HG03039 (cell line): Measurements from ENCODE around the gene OCA2.

ENCODE experiments used
- ATAC-seq: cut with Tn5 transposase; IDR thresholded peaks from one replicate; pipeline ENCODE4 v1.9.1; 2021; ENCODE audit warnings: mild to moderate bottlenecking, moderate library complexity; ENCODE audit not compliant: unreplicated experiment

The OCA2 gene

GRCh38 chr15:28082891-28083684 is 16.0 kb downstream of the OCA2 start:
- ATAC-seq = no peak

- ATAC-seq = no peak
Measured at GRCh38 chr15:28081594-28081993, 17.5 kb downstream of the OCA2 start.

DNA sequence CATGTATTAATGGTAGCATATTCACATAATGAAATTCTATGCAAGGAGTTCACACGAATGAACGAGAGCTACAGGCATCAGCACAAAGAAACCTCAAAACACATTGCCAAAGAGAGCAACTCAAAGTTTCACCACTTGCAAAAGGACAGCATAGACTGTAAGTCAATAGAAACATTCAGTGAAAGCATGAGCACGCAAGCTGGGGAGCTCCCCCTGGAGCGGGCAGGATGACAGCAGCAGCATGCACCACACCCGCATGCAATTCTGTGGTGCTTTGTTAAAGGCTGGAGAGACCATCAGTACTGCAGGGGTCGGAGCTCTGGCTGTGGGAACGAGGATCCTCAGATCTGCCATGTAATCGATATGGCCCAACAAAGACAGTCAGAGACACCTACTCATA is 18.7 kb downstream of the OCA2 start:
- ATAC-seq = no peak

DNA sequence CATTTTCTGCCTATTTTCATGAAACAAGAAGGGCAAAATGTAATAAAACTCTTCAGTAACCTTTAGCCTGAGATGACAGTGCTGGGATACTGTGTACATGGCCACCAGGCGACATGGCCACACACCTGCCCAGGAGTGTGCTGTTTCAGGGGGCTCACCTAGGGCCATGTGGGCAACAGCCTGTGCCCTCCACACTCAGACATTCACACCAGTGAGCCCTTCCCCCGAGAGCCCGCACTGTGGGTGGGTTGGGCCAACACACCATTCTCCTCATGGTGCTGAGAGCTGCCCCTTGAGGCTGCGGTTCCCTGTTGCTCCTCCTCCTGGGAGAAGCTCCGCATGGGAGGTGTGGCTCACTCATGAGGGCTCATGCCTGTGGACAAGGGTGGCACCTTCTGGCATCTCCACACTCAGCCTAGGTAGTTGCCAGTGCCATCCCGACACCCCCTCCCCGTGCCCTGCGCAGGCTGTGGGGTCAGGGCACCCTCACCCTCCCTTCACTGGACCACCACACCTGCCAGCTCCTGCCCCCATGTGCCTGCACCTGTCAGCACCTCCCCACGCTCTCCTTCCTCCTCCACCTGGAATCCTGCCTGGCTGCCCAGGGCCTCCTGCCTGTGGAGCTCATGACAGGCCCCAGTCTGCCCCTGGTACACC is 19.7 kb downstream of the OCA2 start:
- ATAC-seq = no peak

- no peak for ATAC-seq
Measured at GRCh38 chr15:28078191-28078719, 20.9 kb downstream of the OCA2 start.

DNA sequence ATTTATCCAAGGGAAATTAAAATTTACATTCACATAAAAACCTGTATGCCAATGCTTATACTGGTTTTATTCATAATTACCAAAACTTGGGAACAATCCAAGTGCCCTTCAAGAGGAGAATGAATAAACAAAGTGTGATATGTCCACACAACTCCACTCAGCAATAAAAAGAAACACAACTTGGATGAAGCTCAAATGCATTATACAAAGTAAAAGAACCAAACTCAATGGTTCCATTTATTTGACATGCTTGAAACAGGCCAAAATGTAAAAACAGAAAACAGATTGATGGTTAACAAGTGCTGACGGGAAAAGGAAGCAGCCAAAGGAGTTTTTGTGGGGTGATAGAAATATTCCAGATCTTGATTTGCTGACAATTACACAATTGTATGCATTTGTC is 23.5 kb downstream of the OCA2 start:
- no peak for ATAC-seq

GRCh38 chr15:28068930-28069329 is 30.2 kb downstream of the OCA2 start:
- ATAC-seq = no peak

DNA sequence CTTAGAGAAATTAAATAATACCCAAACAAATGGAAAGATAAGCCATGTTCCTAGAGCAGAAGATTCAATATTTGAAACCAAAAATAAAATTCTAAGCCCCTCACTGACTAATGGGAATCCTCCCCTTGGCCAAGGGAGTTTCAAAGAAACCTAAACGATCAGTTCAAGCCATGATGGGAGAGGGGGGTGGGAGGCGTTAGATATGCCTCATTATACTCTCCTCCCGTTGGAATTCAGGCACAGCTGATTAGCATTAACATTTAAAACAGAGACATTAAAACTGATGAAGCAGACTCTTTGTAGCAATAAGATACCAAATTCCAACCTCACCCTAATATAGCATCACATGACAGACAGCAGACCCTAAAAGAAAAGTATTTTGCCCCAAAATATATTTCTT is 32.9 kb downstream of the OCA2 start:
- ATAC-seq = no peak

- no peak for ATAC-seq
Measured at GRCh38 chr15:28060005-28060404, 39.1 kb downstream of the OCA2 start.

- no peak for ATAC-seq
Measured at GRCh38 chr15:28058082-28058481, 41.0 kb downstream of the OCA2 start.

- ATAC-seq = no peak
Measured at GRCh38 chr15:28051955-28052633, 47.0 kb downstream of the OCA2 start.

GRCh38 chr15:28049581-28049980 is 49.5 kb downstream of the OCA2 start:
- no peak for ATAC-seq

DNA sequence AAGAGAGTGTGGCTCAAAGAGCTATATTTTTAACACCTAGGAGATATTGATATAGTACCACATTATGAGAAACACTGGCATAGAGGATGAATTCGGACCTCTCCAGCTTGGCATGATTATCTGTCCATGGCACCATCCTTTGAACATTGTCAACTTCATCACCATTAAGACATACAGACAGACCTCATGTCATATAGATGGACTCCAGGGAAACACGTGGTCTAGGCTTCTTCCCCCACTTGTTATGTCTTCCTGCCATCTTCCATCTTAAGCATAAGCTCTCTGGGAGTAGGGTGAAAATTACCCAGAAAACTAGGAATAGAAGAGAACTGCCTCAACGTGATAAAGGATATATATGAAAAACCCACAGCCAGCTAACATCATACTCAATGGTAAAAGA is 51.8 kb downstream of the OCA2 start:
- ATAC-seq = no peak

DNA sequence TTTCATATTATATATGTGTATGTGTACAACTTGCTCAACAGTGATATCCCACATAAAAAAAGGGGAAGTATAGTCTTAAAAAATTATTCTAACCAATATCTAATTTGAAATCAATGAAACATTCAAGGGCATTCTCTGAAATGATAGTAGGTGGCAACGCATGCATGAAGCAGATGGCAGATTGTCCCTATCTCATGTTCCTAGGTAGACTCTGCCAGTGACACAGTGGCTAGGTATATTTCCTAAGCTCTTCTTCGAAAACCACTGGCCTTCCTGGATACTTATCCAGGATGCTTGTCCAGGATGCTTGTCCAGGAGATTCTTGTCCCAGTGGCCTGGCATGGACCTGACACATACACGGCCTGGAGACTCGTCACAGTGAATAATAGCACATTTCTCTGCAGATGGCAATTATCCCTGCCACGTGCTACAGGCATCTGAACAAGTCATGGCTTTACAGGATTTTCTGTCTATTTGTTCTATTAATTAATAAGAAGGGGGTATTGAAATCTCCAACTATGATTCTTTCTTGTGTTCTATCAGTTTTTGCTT is 54.9 kb downstream of the OCA2 start:
- no peak for ATAC-seq

DNA sequence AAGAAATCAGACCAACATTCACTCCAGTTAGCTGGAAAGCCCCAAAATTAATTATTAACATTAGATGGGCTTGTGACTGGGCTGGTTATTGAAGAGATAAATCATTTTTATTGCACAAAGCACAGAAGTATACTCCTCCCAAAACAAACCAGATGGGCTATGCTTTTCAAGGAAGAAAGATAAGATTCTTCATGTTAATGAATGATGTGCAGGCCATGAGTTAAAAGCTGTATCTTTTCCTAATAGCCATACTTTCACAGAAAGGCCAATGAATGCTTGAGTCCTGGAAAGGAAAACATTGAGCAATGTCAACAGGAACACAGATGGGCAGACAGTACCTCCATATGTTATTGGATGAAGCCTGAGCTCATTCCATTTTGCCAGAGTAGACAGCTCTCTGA is 55.4 kb downstream of the OCA2 start:
- no peak for ATAC-seq

GRCh38 chr15:28037969-28038590 is 61.0 kb downstream of the OCA2 start:
- no peak for ATAC-seq

DNA sequence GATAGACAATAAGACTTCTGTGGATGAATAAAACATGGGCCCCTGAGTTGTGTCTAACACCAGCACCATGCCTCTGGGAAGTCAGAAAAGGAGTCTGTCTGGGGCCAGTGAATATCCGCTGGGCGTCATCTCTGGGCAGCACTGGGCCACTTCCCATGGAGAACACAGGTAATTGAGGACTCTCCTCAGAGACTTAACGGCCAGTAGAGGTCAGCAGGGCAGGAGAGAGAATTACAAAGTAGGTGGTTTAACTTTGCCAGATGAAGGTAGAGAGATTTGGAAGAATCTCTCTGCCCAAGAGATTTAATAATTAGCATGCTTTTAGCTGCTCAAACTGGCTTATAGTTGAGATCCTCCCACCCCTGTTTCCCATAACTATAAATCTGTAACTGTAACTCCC is 65.7 kb downstream of the OCA2 start:
- no peak for ATAC-seq

GRCh38 chr15:28030801-28031200 is 68.3 kb downstream of the OCA2 start:
- no peak for ATAC-seq

GRCh38 chr15:28027714-28028076 is 71.4 kb downstream of the OCA2 start:
- no peak for ATAC-seq

GRCh38 chr15:28026764-28027713 is 72.1 kb downstream of the OCA2 start:
- ATAC-seq = no peak
